HG02642 (cell line): ENCODE results near the gene MS4A10.

Source experiments
- ATAC-seq: cut with Tn5 transposase; IDR thresholded peaks from one replicate; pipeline ENCODE4 v1.9.1; 2021; ENCODE audit warnings: mild to moderate bottlenecking; ENCODE audit not compliant: unreplicated experiment, poor library complexity

The MS4A10 gene

DNA sequence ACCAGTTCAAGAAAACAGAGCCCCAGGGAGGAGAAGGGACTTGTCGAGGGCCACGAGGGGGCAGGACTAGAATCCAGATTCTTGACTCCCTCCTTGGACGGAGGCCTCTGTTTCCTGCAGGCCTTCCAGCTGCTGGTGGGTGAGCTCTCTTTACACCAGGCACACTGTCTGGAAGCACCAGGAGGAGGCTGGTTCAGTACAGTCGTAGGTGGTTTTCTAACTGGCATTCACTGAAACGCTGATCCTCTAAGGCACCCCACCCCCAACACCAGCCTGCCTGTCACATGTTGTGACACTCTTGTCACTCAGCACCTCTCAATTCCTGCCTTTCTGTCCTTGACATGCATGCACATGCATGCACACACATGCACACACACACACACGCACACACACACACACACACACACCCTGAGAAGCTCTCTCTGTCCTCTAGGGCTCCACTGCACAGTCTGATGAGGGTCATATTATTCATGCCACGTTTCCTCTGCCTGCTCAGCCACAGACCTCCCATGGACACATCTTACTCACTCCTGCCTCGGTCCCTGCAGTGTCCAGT lies 751 bp downstream of the MS4A10 start:
- no peak for ATAC-seq

DNA sequence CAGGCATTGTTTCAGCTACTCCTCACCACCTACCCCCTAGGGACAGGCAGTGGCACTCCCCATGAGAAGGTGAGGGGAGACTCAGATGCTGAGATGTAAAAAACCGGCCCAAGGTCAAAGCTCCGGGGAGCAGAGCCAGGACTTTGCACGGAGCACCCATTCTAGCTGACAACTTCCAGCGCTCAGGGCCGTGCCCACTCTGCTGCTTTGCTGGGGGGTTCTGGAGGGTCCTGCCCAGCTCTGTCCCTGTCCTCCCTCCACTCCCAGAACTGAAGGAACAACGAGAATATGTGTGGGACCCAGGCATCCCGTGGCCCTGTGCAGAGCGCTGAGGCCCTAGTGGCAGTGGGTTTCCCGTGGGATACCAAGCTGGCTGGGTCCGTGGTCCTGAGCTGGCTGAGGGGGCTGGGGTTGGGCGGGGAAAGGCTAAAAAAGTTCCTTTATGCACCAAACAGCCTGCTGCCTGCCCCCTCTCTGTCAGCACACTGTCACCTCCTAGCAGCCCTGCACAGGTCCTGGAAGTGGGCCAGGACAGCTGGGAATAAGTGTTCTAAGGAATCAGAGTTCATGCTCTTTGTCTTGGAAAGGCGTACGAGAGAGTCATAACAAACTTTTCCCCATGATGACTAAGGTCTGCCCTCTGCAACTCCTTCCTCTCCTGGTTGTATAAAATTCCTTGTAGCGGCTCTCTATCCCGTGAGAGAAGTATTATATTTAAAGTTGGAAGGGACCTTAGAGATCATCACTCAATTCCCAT lies 1.9 kb downstream of the MS4A10 start:
- ATAC-seq: no peak

DNA sequence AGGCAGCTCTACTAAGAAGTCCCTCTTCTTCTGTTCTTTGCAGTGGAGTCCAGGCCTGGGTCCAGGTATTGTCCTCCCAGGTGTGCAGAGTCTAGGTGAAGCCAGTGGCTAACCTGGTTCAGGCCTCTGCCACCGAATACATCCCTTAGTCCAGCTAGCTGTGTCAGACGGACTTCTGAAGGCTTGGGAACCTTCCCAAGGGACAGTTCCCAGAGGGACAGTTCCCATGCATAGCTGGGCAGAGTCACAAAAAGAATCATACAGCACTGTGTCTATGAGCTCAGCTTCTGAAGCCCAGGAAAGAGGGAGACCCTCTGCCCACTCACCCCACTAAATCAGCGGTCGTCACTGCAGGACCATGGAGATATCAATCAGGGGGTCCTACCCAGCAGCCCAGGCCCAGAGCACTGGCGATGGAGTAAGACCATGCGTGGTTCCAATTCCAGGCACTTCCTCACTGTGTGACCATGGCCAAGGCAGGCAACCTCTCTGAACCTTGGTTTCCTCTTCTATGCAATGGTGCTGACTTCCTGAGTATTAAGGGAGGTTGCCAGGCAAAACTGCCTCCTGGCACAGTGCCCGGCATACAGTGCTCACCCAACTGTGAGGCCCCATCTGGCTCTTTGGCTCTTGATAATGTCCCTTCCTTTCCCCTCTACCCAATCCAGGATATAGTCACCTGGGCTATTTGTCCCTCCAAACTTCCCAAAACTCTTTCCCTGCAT lies 3.4 kb downstream of the MS4A10 start:
- no peak for ATAC-seq

DNA sequence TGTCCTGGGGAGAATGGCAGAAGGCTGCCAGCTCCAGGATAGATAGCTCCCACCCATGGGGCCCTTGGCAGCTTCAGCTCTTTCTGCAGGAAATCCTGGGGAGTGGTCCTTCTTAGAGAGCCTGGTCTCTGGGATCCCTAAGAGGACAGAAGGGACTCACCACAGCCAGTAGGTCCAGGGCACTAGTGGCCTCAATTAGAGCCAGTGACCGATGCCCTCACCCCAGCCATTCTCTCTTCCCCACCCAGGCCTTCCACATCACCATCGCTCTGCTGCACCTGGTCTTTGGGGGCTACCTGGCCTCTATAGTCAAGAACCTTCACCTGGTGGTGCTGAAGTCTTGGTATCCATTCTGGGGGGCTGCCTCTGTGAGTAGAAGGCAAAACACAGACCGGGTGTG lies 5.6 kb downstream of the MS4A10 start:
- no peak for ATAC-seq

DNA sequence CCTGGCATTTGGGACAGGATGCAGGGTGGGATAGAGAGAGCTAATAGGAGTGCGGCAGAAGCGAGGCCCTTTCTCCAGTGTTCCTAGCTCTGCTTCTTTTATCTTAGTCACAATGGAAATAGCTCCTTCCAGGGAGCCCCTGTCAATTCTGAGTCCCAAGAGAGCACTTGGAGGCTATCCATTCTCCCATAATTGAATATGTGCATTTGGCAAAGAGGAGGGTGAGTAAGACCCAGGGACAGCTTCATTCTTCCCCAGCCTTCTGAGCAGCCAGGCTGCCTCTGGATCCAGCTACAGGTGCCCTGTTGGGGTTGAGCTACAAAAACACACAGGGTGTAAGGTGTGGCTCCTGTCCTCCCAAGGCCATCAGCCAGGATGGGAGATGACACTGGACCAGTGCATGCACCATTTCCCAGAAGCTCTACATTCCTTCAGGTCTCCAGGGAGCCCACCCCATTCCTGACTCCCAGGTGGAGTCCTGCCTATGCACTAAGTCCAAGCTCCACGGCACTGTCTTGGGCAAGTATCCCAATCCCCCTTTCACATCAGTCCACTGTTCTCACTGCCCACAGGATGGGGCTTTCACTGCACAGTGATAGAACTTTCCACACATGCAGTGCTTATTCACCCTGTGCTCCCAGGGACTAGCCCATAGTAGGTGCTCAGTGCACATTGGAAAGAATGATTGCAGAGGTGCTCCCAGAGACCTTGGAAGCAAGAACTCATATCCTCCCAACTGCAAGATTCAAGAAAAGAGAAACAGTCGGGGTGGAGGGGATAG lies 6.2 kb downstream of the MS4A10 start:
- ATAC-seq: no peak

DNA sequence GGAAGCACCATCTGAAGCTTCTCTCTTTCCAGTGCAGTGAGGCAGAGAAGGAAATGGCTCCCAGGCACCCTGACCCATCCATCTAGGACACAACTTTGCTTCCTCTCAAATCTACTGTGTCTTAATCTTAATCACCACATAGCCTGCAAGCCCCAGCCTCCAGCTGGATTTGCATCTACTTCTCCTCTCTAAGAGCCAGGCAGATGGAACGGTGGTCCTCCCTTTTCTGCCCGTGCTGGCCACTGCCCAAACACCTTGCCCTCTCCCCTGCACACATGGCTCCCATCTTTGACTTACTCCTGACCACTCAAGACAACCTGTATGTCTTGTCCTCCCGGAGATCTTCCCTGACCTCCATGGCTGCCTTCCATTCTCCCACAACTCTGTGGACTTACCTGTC lies 7.4 kb downstream of the MS4A10 start:
- ATAC-seq: no peak

DNA sequence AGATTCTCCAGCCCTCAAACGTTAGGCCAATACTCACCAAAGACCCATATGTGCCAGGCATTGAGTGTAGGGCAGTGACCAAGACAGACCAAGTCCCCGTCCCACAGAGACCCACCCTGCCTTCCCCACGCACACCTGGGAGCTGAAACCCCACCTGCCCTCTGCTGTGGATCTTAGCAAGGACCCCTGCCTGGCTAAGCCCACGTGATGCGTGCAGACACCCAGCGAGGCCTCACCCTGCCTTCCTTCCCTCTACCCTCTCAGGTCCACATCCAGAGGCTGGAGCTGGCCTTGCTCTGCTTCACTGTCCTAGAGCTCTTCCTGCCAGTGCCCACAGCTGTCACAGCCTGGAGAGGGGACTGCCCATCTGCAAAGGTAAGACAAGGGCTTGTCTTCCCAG lies 10.2 kb downstream of the MS4A10 start:
- ATAC-seq: no peak

DNA sequence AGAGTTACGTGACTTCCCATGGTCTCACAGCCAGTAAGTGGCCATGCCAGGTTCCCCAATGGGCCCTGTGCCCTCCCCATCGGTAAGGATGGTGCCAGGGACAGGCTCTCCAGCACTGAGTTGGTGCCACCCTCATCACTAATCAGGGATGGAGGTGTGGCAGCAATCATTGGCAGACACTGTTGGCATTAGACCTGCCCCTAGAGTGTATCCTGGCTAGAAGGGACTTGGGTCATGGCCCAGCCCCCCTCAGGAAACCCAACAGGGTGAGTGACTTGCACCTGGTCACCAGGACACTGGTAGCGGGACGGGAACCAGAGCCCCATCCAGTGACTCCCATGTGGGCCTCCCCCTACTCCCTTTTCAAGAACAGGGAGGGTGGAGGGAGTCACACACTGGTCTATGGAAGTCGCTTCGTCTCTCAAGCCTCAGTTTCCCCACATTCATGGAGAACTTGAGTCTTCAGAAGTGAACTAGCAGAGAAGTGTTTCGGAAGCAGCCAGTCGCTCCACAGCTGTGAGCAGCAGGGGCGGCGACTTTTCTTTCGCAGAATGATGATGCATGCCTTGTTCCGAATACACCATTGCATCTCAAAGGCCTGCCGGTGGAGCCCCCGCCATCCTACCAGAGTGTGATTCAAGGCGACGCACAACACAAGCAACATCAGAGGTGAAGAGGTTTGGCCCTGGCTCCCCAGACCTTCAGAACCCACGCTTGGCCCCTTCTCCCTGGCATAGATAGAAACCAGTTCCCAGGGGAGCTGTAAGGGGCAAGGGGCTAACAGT lies 12.9 kb downstream of the MS4A10 start:
- no peak for ATAC-seq

DNA sequence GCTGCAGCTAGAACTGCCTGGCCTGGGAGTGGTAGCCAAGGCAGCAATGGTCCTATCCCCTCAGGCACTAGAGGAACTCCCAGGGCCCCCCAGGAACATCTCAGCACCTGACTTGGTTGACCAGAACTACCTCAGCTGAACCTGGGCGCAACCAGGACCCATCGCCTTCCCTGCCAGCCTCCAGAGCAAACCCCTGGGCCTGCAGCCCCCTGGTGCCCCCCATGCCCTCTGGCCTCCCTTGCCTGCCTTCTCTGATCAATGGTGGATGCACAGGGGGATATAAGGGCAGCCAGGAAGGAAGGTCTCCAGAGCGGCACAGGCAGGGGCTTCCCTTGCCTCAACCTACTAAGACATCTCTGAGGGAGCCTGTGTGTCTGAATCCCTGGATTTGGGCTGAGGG lies 13.5 kb downstream of the MS4A10 start:
- no peak for ATAC-seq

DNA sequence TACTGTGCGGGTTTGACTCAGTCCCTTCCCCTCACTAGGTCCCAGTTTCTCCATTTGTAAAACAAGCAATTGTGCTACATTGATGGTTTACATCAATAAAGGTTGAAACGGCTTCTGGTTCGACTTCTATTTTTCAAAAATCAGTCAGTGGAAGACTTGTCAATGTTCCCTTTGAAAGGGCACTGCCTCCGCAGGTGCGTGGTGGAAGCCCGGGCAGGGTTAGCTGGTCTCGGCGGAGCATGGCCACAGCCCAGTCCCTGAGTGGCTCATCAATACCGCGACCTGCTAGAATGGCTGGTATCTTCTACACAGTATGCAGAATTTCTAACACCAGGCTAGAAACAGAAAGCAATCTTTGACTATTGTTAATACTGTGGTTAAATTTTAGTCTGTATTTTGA lies 16.1 kb downstream of the MS4A10 start:
- no peak for ATAC-seq

DNA sequence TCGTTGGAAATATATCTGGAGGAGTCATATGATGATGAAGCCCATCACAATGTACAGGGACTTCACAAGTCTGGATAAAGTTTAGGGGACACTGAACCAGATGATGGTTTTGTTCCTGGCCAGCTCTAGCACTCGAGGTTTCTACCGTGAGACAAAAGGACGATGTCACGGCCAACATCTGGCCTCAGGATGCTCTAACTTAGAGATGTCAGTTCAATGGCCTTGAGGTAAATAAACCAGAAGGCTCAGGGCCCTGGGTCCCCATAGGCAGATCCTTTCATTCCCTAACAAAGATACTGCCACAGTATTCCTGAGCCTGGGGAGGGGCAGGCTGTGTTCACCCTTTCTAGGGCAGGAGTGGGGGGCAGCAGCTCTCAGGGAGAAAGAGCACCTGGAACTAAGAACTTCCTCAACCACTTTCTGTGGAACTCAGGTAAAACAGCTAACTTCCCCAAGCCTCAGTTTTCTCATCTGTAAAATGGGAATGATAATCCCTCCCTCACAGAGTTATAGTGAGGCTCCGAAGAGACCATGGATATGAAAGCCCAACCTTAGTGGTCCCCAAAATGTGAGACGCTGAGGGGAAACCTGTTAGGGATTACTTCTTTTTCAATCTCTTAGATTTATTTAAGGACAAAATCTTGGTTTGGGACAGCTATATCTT lies 18.3 kb downstream of the MS4A10 start:
- ATAC-seq: no peak

DNA sequence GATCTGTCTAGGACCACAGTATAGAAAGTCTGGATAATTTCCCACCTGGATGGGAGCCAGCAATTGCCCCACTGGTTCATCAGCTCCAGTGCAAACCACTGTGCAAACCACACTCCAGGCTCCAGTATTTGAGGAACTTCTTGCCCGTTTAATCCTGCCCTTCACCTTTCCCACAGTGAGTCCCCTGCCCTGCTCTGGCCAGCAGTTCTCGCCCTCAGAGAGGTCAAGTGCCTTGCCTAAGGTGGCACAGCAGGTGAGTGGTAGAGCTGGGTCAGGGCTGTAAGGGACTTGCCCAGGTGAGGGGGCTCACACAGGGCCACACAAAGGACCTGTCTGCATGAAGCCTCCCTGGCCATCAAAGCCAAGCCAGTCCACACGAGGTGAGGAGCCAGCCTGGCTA lies 24.1 kb downstream of the MS4A10 start:
- ATAC-seq: no peak

DNA sequence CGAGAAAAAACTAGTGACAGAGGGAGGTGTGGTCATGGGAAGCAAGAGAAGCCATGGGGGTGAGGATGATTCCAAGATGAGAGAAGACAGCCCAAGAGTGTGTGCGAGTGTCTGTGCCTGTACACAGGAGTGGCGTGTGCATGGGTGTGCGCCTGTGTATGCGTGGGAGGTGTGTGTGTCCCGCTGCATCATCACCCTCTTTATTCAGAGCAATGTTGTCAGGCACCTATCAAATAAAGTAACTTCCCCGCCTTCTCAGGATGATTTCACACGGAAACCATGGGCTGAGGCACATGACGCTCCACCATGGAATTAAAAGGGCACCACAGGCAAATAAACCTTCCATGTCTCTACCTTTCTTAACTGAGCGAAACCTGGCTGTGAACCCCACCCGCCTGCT lies 24.6 kb downstream of the MS4A10 start:
- no peak for ATAC-seq

DNA sequence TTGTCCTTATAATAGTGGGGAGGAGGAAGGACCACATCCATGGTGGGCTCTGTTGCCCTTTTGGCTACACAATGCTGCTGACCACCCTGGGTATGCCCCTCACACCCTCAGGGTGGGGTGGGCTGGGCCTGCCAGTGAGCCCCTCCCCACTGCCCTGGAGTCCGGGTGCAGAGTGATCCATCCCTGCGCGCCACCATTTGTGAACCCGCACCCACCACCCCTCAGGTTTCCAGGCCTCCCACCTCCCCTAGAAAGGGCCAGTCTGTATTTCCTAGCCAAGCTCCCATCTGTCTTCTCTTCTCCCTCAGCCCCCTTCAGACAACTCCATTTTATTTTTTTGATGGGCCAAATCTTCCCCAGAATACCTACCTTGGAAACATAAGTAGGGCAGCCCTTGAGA lies 25.0 kb downstream of the MS4A10 start:
- no peak for ATAC-seq

DNA sequence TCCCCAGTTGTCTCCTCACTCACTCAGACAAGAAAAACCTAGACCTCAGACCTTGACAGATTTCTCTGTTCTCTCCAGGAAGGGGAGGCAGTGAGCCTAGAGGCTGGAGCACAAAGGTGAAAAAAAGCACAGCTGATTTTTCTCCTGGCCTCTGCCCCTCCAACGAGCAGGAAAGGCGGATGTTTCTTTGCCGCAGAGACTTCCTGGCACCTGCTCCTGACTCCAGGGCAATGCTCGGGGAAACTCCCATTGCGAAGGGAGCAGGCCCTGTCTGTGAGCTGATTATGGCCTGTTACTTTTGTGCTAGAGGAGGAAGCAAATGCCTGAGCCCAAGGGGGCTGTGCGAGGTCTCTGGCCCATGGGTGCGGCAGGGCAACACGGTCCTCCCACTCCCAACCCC lies 25.4 kb downstream of the MS4A10 start:
- ATAC-seq: no peak

DNA sequence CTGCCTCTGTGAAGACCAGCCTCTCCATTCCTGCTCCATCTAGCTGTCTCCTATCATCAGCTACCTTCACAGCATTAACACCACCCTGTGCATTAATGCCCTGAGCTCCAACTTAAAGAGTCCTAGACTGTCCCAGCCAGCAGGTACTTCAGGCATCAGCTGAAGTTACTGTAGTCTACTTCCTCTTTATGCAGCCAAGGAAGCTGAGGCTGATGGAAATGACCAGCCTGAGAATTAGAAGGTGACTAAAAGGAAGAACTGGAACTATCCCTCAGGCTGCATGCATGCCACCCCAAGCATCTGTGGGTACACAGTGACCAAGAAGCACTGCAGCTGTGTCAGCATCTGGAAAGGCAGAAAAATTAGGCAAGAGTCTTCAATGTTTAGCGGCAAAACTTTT lies 28.2 kb downstream of the MS4A10 start:
- ATAC-seq: no peak

DNA sequence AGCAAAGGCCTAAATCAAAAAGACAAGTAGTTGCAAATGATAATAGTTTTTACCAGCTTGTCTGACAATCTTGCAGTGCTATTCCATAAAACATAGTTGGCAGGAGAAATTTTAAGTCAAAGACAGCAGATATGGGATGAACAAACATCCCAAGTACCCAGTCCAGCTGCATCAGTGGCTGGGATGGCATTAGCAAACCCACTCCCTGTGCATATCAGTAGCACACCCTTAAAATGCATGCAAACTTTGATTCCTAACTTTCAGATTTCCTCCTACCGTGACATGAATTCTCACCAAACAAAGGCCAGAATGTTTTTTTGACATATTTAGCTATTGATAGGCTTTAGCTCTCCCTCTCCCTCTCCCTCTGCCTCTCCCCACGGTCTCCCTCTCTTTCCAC lies 29.0 kb downstream of the MS4A10 start:
- ATAC-seq: no peak

DNA sequence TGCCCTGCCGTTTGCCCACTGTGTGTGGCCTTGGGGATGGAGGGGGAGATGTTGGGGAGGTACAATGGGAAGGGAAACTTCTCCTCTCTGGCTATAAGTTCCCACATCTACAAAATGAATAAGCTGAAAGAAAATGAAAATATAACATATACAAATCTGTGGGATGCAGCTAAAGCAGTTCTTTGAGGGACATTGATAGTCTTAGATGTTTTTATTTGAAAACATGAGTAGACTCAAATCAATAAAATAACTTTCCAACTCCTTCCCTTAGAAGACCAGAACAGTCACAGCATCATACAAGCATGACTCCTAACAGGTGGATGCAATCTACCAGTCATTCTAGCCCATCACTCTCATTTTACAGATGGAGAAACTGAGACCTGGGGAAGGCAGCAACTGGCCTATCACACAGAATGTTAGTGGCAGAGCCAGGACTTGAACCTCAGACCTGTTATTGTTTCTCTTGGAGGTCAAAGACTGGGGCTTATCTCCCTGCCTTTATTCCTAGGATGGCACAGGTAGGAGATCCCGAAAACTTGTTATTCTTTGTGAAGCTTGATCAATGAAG lies 31.5 kb downstream of the MS4A10 start:
- no peak for ATAC-seq

DNA sequence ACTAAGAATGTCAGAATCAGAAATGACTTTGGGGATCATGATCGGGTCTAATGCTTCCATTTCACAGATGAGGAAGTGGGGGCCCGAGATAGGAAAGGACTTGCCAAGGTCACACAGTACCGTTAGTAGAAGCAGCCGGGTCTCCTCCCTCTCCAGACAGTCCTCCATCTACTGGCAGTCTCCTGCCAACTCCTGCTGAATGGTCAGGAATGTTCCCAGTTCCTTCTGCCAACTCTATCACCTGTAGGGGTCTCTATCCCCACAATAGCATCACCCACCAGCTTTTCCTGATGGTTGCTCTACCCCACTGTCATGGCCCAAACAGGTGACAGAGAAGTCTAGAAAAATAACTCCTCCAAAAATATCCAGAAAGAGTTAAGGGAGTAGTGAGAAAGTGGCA lies 32.9 kb downstream of the MS4A10 start:
- no peak for ATAC-seq
